SK-N-MC (cell line): ENCODE measurements around the gene PRPH.

ENCODE experiments used
- EZH2 ChIP-seq: fragments of 200-600 bp; sonication (generic); IDR thresholded peaks from one replicate; pipeline ENCODE4 v1.6.1; 2017; ENCODE audit warnings: antibody characterized with exemption
- POLR2AphosphoS5 ChIP-seq: IDR thresholded peaks from 2 replicates; pipeline ENCODE4 v1.6.1; 2012; ENCODE audit warnings: mild to moderate bottlenecking, low read depth, low read length, borderline replicate concordance

DNA sequence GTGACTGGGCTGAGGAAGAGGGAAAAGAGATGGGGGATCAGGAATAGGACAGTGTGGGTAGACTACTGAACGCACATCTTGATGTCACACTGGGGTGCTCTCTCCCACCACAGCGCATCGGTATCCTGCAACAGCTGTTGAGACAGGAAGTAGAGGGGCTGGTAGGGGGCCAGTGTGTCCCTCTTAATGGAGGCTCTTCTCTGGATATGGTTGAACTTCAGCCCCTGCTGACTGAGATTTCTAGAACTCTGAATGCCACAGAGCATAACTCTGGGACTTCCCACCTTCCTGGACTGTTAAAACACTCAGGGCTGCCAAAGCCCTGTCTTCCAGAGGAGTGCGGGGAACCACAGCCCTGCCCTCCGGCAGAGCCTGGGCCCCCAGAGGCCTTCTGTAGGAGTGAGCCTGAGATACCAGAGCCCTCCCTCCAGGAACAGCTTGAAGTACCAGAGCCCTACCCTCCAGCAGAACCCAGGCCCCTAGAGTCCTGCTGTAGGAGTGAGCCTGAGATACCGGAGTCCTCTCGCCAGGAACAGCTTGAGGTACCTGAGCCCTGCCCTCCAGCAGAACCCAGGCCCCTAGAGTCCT, 35.2 kb downstream of the PRPH start:
- no peak for TF ChIP-seq EZH2
- TF ChIP-seq POLR2AphosphoS5, result no peak
